Esophagus muscularis mucosa (tissue), 4 donors: ENCODE data around the gene PPP6R1. TPM values are rescaled to one million over a fixed set of nuclear protein-coding genes. Genes with fewer than 3 reads are reported as not detected.

ENCODE experiments used
- DNase-seq: peaks from one replicate; pipeline ENCODE4 v3.0.0-alpha.2; 2017; ENCODE audit errors: extremely low spot score
- H3K27ac ChIP-seq, 4 donors: fragments of 200-600 bp; sonication (generic); replicated peaks in 1 of 4; 1 replicate in 3 of 4; 2 replicates in 1 of 4; pipeline ENCODE4 v1.5.1; 2016 to 2019; ENCODE audit warnings: mild to moderate bottlenecking in 1 of 4
- H3K27me3 ChIP-seq, 4 donors: fragments of 200-600 bp; sonication (generic); one replicate each; pipeline versions ENCODE4 v1.5.1 to v1.6.0; 2016 to 2019
- H3K36me3 ChIP-seq, 4 donors: fragments of 200-600 bp; sonication (generic); one replicate each; pipeline ENCODE4 v1.5.1; 2016 to 2019
- H3K4me1 ChIP-seq, 4 donors: fragments of 200-600 bp; sonication (generic); one replicate each; pipeline ENCODE4 v1.5.1; 2016 to 2019
- H3K4me3 ChIP-seq, 4 donors: fragments of 200-600 bp; sonication (generic); 1 replicate in 2 of 4; 2 replicates in 2 of 4; pipeline ENCODE4 v1.5.1; 2016 to 2019; ENCODE audit warnings: mild to moderate bottlenecking in 4 of 4, moderate library complexity in 1 of 4
- H3K9me3 ChIP-seq, 4 donors: fragments of 200-600 bp; sonication (generic); 1 replicate in 3 of 4; 2 replicates in 1 of 4; pipeline ENCODE4 v1.5.1; 2016 to 2019
- CTCF ChIP-seq, 3 experiments: fragments of 200-600 bp in 2 of 3; fragments of 450-650 bp in 1 of 3; sonication (generic) in 2 of 3; IDR thresholded peaks; one replicate each; pipeline ENCODE4 v1.5.1; 2017 to 2019; ENCODE audit warnings: antibody characterized with exemption in 3 of 3, mild to moderate bottlenecking in 2 of 3, moderate library complexity in 1 of 3
- EP300 ChIP-seq: sonication (generic); formaldehyde crosslinking; IDR thresholded peaks from one replicate; pipeline ENCODE4 v1.6.1; 2017; ENCODE audit warnings: antibody characterized with exemption
- POLR2A ChIP-seq: fragments of 450-650 bp; IDR thresholded peaks from one replicate; pipeline ENCODE4 v1.6.1; 2017; ENCODE audit warnings: antibody characterized with exemption, moderate library complexity, mild to moderate bottlenecking, low read depth
- POLR2AphosphoS5 ChIP-seq, 2 donors: sonication (generic); formaldehyde crosslinking; IDR thresholded peaks; one replicate each; pipeline ENCODE4 v1.6.1; 2017; ENCODE audit warnings: antibody characterized with exemption in 2 of 2
- WGBS: methylation state at CpG from one replicate; pipeline ENCODE4 v1.1.5; 2018; 5-methylcytosine and 5-hydroxymethylcytosine counted together
- intact Hi-C: fragments of 100-400 bp; cut with DNase I; formaldehyde crosslinking; loops from one replicate; pipeline ENCODE4 v1.15.1; 2023
- total RNA-seq, 4 donors: library from RNA; depleted of rRNA; stranded (reverse); fragments of >200 nt; gene quantifications; one replicate each; pipeline versions ENCODE4 v1.1.0 to v1.2.1, GENCODE V29; 2016

Gene PPP6R1
- total RNA-seq, 4 donors from 2014 or later: 37.4 to 75.5 (median 45.6) TPM

GRCh38 chr19:55278391-55279135 is 19.7 kb upstream of the PPP6R1 start:
- Histone ChIP-seq H3K36me3 (peaks cover 19 to 50% (median 33%) of the 10 kb centered on the region in 4 donors), H3K4me3 (no peak overlapping the region), H3K4me1 (peaks cover 8 to 36% (median 29%) of the 10 kb centered on the region in 4 donors), H3K27me3 (no peaks in the 10 kb centered on the region), H3K9me3 (no peaks in the 10 kb centered on the region), H3K27ac (no peak overlapping the region)
- intact Hi-C loops: loop anchor here (2.0 kb wide), 1 partner anchor 14 kb away; no protein-coding TSS in a partner anchor
- WGBS: 83% methylated on average over 13 of the region's 13 CpGs
- no peak for DNase-seq
- TF ChIP-seq CTCF (IDR thresholded peaks at IDR 0.05): no peak
- no peak for TF ChIP-seq POLR2A
- TF ChIP-seq EP300: no peak
- no peak for TF ChIP-seq POLR2AphosphoS5 (IDR thresholded peaks at IDR 0.05)

GRCh38 chr19:55277494-55277893 is 18.7 kb upstream of the PPP6R1 start:
- TF ChIP-seq EP300 (no peak), POLR2A (no peak), CTCF (IDR thresholded peaks at IDR 0.05) (no peak), POLR2AphosphoS5 (IDR thresholded peaks at IDR 0.05) (no peak)
- no peaks in the 10 kb centered on the region for H3K27me3 ChIP-seq
- peaks cover 8 to 31% (median 25%) of the 10 kb centered on the region in 4 donors for H3K4me1 ChIP-seq
- H3K9me3 ChIP-seq: no peaks in the 10 kb centered on the region
- peaks cover 23 to 61% (median 44%) of the 10 kb centered on the region in 4 donors for H3K36me3 ChIP-seq
- WGBS: 93% methylated on average over 14 of the region's 17 CpGs
- intact Hi-C loops: no loop called here
- no peak overlapping the region for H3K4me3 ChIP-seq
- DNase-seq: no peak
- H3K27ac ChIP-seq: no peak overlapping the region

GRCh38 chr19:55276720-55277430 is 18.1 kb upstream of the PPP6R1 start:
- Histone ChIP-seq H3K27ac (no peak overlapping the region), H3K9me3 (no peaks in the 10 kb centered on the region), H3K4me3 (no peak overlapping the region), H3K4me1 (peaks cover 8 to 31% (median 25%) of the 10 kb centered on the region in 4 donors), H3K36me3 (peaks cover 23 to 67% (median 50%) of the 10 kb centered on the region in 4 donors), H3K27me3 (no peaks in the 10 kb centered on the region)
- no peak for DNase-seq
- 81% methylated on average over 15 of the region's 15 CpGs for WGBS
- TF ChIP-seq CTCF (IDR thresholded peaks at IDR 0.05): no peak
- TF ChIP-seq POLR2A: no peak
- no peak for TF ChIP-seq POLR2AphosphoS5 (IDR thresholded peaks at IDR 0.05)
- TF ChIP-seq EP300: no peak
- intact Hi-C loops: no loop called here

- H3K36me3 ChIP-seq: peaks cover 23 to 75% (median 57%) of the 10 kb centered on the region in 4 donors
- WGBS: 78% methylated on average over 17 of the region's 17 CpGs
- H3K4me1 ChIP-seq: peaks cover 8 to 27% (median 22%) of the 10 kb centered on the region in 4 donors
- TF ChIP-seq CTCF (IDR thresholded peaks at IDR 0.05): no peak
- TF ChIP-seq EP300: no peak
- TF ChIP-seq POLR2AphosphoS5 (IDR thresholded peaks at IDR 0.05): no peak
- TF ChIP-seq POLR2A: no peak
- DNase-seq: no peak
- no peaks in the 10 kb centered on the region for H3K9me3 ChIP-seq
- H3K4me3 ChIP-seq: no peak overlapping the region
- H3K27me3 ChIP-seq: no peaks in the 10 kb centered on the region
- no peak overlapping the region for H3K27ac ChIP-seq
- intact Hi-C loops: no loop called here
These were observed 17.3 kb upstream of the PPP6R1 start for GRCh38 chr19:55275851-55276719.
